ENCODE measurements around the gene RAB36. TPM values are rescaled to one million over a fixed set of nuclear protein-coding genes. Genes with fewer than 3 reads are reported as not detected.
"Not testable (repeated sequence)": the region's sequence is repeated elsewhere in the genome, so short reads cannot be mapped to it uniquely, and the experiment has no call there.

Gene RAB36
- total RNA-seq, 2 donors from 2014 or later = 2.6 to 3.3 TPM

DNA sequence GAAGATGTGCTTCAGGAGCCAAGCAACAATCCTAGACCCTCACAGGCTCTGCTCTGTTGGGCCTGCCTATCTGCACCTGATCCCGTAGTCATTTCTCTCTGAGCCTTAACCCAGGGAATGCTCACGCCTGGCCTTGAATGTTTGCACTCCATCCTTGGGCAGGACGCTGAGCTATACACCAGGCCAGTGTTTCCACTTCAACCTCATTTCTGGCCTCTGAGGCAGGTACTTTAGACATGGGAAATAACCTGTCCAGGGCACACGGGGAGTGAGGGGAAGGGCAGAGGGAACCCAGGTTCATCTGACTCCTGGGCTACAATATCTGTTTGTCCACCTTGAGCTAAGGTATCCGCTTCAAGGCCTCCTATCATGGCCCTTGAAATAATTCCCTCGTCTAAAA is 13.3 kb upstream of the RAB36 start:
- DNase-seq = no peak
- H3K36me3 ChIP-seq (ENCODE audit: control insufficient read depth, insufficient read depth, low read length) = no peaks in the 10 kb centered on the region
- no peaks in the 10 kb centered on the region for H3K4me1 ChIP-seq (ENCODE audit: control insufficient read depth, insufficient read depth, low read length)
- no peak overlapping the region for H3K27ac ChIP-seq (ENCODE audit: low read depth, low read length)
- H3K27me3 ChIP-seq (ENCODE audit: control insufficient read depth, insufficient read depth, low read length, poor library complexity, severe bottlenecking) = no peaks in the 10 kb centered on the region
- H3K9ac ChIP-seq (ENCODE audit: extremely low read depth, low read length, poor library complexity, severe bottlenecking) = no peak overlapping the region
- 87 to 96% methylated on average over 5 to 6 of the region's 6 CpGs for WGBS, 2 experiments (ENCODE audit: insufficient coverage in 1 of 2, insufficient read length in 1 of 2)
- H3K27me3 Mint-ChIP-seq (ENCODE audit: insufficient read depth) = peaks cover 17% of the 10 kb centered on the region
- no peaks in the 10 kb centered on the region for H3K9me3 ChIP-seq (ENCODE audit: control insufficient read depth, low read length)
- no peaks in the 10 kb centered on the region for H3K9me3 Mint-ChIP-seq
- H3K4me3 ChIP-seq (ENCODE audit: low read length) = no peak overlapping the region
- no peak overlapping the region for H3K27ac Mint-ChIP-seq
- no peak for TF ChIP-seq CTCF (conservative IDR thresholded peaks at IDR 0.05)
- no peak overlapping the region for H3K4me3 Mint-ChIP-seq
- H3K36me3 Mint-ChIP-seq (ENCODE audit: low read depth) = no peaks in the 10 kb centered on the region
- peaks cover 2% of the 10 kb centered on the region for H3K4me1 Mint-ChIP-seq

DNA sequence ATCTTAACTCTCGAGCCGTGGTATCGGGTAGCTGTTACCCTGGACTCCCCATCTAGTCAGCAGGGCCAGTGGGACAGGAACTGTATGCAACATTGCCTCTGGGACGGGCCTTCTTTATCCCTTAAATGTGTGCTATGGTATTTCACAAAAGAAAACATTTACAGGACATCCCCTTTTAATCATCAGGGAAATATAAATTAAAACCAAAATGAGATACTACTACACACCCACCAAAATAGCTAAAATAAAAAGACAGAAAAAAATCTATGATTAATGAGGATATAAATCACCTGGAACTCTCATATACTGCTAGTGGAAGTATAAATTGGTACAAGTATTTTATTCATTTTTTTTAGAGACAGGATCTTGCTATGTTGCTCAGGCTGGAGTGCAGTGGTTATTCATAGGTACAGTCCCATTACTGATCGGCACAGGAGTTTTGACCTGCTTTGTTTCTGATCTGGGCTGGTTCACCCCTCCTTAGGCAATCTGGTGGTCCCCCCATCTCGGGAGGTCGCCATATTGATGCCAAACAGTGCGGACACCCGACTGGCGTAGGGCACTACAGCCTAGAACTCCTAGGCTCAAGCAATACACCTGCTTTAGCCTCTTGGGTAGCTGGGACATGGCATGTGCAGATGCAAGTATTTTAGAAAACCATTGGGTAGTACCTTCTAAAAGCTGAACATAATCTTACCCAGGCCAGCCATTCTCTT is 12.7 kb upstream of the RAB36 start:
- H3K4me1 ChIP-seq (ENCODE audit: control insufficient read depth, insufficient read depth, low read length) = no peaks in the 10 kb centered on the region
- H3K4me3 Mint-ChIP-seq = no peak overlapping the region
- no peaks in the 10 kb centered on the region for H3K9me3 ChIP-seq (ENCODE audit: control insufficient read depth, low read length)
- peaks cover 17% of the 10 kb centered on the region for H3K27me3 Mint-ChIP-seq (ENCODE audit: insufficient read depth)
- H3K27me3 ChIP-seq (ENCODE audit: control insufficient read depth, insufficient read depth, low read length, poor library complexity, severe bottlenecking) = no peaks in the 10 kb centered on the region
- no peaks in the 10 kb centered on the region for H3K36me3 Mint-ChIP-seq (ENCODE audit: low read depth)
- no peak for TF ChIP-seq CTCF (conservative IDR thresholded peaks at IDR 0.05)
- H3K27ac ChIP-seq (ENCODE audit: low read depth, low read length) = no peak overlapping the region
- no peaks in the 10 kb centered on the region for H3K9me3 Mint-ChIP-seq
- WGBS, 2 experiments (ENCODE audit: insufficient coverage in 1 of 2, insufficient read length in 1 of 2) = 94 to 95% methylated on average over 5 to 10 of the region's 10 CpGs
- H3K27ac Mint-ChIP-seq = no peak overlapping the region
- no peak overlapping the region for H3K9ac ChIP-seq (ENCODE audit: extremely low read depth, low read length, poor library complexity, severe bottlenecking)
- no peak for DNase-seq
- H3K4me3 ChIP-seq (ENCODE audit: low read length) = no peak overlapping the region
- no peaks in the 10 kb centered on the region for H3K36me3 ChIP-seq (ENCODE audit: control insufficient read depth, insufficient read depth, low read length)
- H3K4me1 Mint-ChIP-seq = peaks cover 2% of the 10 kb centered on the region

DNA sequence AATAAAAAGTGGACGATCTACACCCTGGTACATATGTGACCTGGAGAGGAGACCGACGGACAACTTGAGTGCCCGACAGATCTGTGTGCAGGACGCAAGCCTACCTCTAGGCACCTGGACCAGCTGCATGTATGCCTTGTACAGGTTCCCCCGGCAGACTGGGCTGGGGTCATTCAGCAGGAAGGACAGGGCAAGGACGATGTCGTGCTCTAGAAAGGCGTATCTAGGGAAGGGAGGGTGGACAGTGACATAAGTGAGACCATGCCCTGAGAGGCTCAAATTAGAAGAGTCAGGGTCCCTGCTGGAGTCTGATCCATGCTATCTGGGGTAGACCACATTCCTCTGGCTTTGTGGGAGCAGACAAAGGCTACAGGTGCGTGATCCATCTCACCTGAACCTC is 11.4 kb upstream of the RAB36 start:
- peaks cover 19% of the 10 kb centered on the region for H3K27me3 Mint-ChIP-seq (ENCODE audit: insufficient read depth)
- no peak for TF ChIP-seq CTCF (conservative IDR thresholded peaks at IDR 0.05)

DNA sequence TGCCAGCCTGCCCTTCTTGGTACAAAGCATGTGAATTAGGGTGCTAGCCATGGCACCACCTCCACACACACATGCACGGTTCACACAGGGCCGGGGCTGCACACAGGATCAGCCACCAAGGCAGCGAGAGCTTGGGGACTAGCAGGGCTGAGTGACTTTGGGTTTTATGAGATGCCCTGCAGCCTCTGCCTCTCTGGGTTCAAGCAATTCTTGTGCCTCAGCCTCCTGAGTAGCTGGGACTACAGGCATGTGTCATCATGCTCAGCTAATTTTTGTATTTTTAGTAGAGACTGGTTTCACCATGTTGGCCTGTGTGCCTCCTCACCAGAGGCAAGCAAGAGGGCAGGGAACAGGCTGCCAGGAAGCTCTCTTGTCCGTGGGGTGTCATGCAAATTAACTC is 8.3 kb upstream of the RAB36 start:
- H3K9me3 ChIP-seq (ENCODE audit: control insufficient read depth, low read length); H3K27ac Mint-ChIP-seq; H3K9ac ChIP-seq (ENCODE audit: extremely low read depth, low read length, poor library complexity, severe bottlenecking); DNase-seq; H3K27me3 Mint-ChIP-seq (ENCODE audit: insufficient read depth); H3K27me3 ChIP-seq (ENCODE audit: control insufficient read depth, insufficient read depth, low read length, poor library complexity, severe bottlenecking); H3K4me1 Mint-ChIP-seq; H3K9me3 Mint-ChIP-seq; H3K27ac ChIP-seq (ENCODE audit: low read depth, low read length); H3K4me3 Mint-ChIP-seq; H3K36me3 ChIP-seq (ENCODE audit: control insufficient read depth, insufficient read depth, low read length); H3K36me3 Mint-ChIP-seq (ENCODE audit: low read depth); H3K4me1 ChIP-seq (ENCODE audit: control insufficient read depth, insufficient read depth, low read length); H3K4me3 ChIP-seq (ENCODE audit: low read length): not testable (repeated sequence)
- 73% methylated on average over 3 of the region's 4 CpGs; no CpG with 5 or more reads in 1 of the 2 experiments for WGBS, 2 experiments (ENCODE audit: insufficient coverage in 1 of 2, insufficient read length in 1 of 2)

More for the DNA sequence above, 11.4 kb upstream of the RAB36 start:
- Histone ChIP-seq H3K9ac (ENCODE audit: extremely low read depth, low read length, poor library complexity, severe bottlenecking) (no peak overlapping the region), H3K36me3 (ENCODE audit: control insufficient read depth, insufficient read depth, low read length) (no peaks in the 10 kb centered on the region), H3K27ac (ENCODE audit: low read depth, low read length) (no peak overlapping the region), H3K4me1 (ENCODE audit: control insufficient read depth, insufficient read depth, low read length) (no peaks in the 10 kb centered on the region), H3K27me3 (ENCODE audit: control insufficient read depth, insufficient read depth, low read length, poor library complexity, severe bottlenecking) (no peaks in the 10 kb centered on the region), H3K9me3 (ENCODE audit: control insufficient read depth, low read length) (no peaks in the 10 kb centered on the region), H3K4me3 (ENCODE audit: low read length) (no peak overlapping the region)
- H3K36me3 Mint-ChIP-seq (ENCODE audit: low read depth) = no peaks in the 10 kb centered on the region
- no peak overlapping the region for H3K4me3 Mint-ChIP-seq
- no peak overlapping the region for H3K27ac Mint-ChIP-seq
- DNase-seq = no peak
- 94 to 96% methylated on average over 10 of the region's 10 CpGs for WGBS, 2 experiments (ENCODE audit: insufficient coverage in 1 of 2, insufficient read length in 1 of 2)
- H3K9me3 Mint-ChIP-seq = no peaks in the 10 kb centered on the region
- H3K4me1 Mint-ChIP-seq = no peaks in the 10 kb centered on the region
